ENCODE measurements around the gene IDS.

GRCh38 chrX:149497054-149497453, 8.1 kb downstream of the IDS start:
- TF ChIP-seq, protein P1, sequence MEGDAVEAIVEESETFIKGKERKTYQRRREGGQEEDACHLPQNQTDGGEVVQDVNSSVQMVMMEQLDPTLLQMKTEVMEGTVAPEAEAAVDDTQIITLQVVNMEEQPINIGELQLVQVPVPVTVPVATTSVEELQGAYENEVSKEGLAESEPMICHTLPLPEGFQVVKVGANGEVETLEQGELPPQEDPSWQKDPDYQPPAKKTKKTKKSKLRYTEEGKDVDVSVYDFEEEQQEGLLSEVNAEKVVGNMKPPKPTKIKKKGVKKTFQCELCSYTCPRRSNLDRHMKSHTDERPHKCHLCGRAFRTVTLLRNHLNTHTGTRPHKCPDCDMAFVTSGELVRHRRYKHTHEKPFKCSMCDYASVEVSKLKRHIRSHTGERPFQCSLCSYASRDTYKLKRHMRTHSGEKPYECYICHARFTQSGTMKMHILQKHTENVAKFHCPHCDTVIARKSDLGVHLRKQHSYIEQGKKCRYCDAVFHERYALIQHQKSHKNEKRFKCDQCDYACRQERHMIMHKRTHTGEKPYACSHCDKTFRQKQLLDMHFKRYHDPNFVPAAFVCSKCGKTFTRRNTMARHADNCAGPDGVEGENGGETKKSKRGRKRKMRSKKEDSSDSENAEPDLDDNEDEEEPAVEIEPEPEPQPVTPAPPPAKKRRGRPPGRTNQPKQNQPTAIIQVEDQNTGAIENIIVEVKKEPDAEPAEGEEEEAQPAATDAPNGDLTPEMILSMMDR (conservative IDR thresholded peaks at IDR 0.05 in 1 of 2, IDR thresholded peaks at IDR 0.05 in 1 of 2; ENCODE audit: low read depth in 1 of 2, low read length in 2 of 2), result no peak
- no peak for TF ChIP-seq EZH2 (IDR thresholded peaks at IDR 0.05; ENCODE audit: low read length, missing control alignments)
